Activated naive CD8-positive, alpha-beta T cell treated with anti-CD3 and anti-CD28 coated beads for 36 hours (primary cell): ENCODE results near the gene SPATA16. TPM values are rescaled to one million over a fixed set of nuclear protein-coding genes. Genes with fewer than 3 reads are reported as not detected.
"Not testable (repeated sequence)": the region's sequence is repeated elsewhere in the genome, so short reads cannot be mapped to it uniquely, and the experiment has no call there.

Source experiments
- DNase-seq: peaks from one replicate; pipeline ENCODE4 v3.0.0; 2021
- H3K27ac Mint-ChIP-seq: one replicate; pipeline ENCODE4 v1.8.0; 2022; ENCODE audit warnings: mild to moderate bottlenecking, moderate library complexity, mixed read lengths
- H3K27me3 Mint-ChIP-seq: one replicate; pipeline ENCODE4 v1.8.0; 2022; ENCODE audit warnings: mild to moderate bottlenecking, mixed read lengths
- H3K36me3 Mint-ChIP-seq: one replicate; pipeline ENCODE4 v1.8.0; 2021; ENCODE audit warnings: mild to moderate bottlenecking, mixed read lengths
- H3K4me1 Mint-ChIP-seq: one replicate; pipeline ENCODE4 v1.8.0; 2021; ENCODE audit warnings: mixed read lengths
- H3K4me3 Mint-ChIP-seq: one replicate; pipeline ENCODE4 v1.8.0; 2022; ENCODE audit warnings: mild to moderate bottlenecking, moderate library complexity, mixed read lengths
- H3K9me3 Mint-ChIP-seq: one replicate; pipeline ENCODE4 v1.8.0; 2022; ENCODE audit warnings: mixed read lengths
- total RNA-seq, 2 experiments: library from RNA; stranded (reverse); gene quantifications; one replicate each; pipeline ENCODE4 v1.2.3, GENCODE V29; 2021

SPATA16 gene
- total RNA-seq = not detected

GRCh38 chr3:173140986-173141385 is at the start of gene SPATA16:
SPATA16 (minus strand) TSS chr3:173141235; CDS start chr3:173117731, 23,504 bp downstream.
- no peak for DNase-seq
- Mint-ChIP-seq H3K4me3 (no peak within 1 kb of the TSS), H3K36me3 (no peaks in the 10 kb centered on the region), H3K4me1 (no peaks in the 10 kb centered on the region), H3K9me3 (no peaks in the 10 kb centered on the region), H3K27me3 (no peaks in the 10 kb centered on the region), H3K27ac (no peak within 1 kb of the TSS)

DNA sequence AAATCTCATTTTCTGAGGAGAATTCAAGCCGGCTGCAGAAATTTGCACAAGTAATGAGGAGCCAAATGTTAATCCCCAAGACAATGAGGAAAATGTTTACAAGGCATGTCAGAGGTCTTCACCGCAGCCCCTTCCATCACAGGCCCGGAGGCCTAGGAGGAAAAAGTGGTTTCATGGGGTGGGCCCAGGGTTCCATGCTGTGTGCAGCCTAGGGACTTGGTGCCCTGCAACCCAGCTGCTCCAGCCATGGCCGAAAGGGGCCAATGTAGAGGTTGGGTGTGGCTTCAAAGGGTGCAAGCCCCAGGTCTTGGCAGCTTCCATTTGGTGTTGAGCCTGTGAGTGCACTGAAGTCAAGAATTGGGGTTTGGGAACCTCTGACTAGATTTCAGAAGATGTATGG is 42.0 kb upstream of the SPATA16 start:
- H3K4me1 Mint-ChIP-seq, H3K4me3 Mint-ChIP-seq, H3K27me3 Mint-ChIP-seq, H3K36me3 Mint-ChIP-seq, DNase-seq, H3K27ac Mint-ChIP-seq: not testable (repeated sequence)
- peaks cover 11% of the 10 kb centered on the region for H3K9me3 Mint-ChIP-seq

DNA sequence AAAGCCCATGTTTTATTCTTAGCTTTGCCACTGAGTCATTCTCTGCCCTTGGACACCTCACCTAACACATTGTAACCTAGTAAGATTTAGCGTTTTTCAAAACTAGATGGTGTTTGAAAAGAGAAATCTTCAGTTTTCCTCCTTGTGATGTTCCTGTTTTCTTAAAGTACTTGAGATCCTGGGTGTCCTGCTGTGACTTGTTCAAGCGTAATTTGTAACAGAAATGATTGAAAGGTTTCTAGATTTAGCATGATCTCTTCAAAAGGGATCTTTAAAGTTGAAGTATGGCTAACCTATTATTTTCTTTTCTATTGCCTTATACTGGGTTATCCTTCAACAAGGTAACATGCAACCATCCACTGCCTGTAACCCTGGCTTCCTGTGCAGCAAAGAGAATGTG is 32.6 kb upstream of the SPATA16 start:
- no peaks in the 10 kb centered on the region for H3K27me3 Mint-ChIP-seq
- no peak for DNase-seq
- H3K36me3 Mint-ChIP-seq = no peaks in the 10 kb centered on the region
- no peaks in the 10 kb centered on the region for H3K9me3 Mint-ChIP-seq
- no peaks in the 10 kb centered on the region for H3K4me1 Mint-ChIP-seq
- no peak overlapping the region for H3K4me3 Mint-ChIP-seq
- no peak overlapping the region for H3K27ac Mint-ChIP-seq

DNA sequence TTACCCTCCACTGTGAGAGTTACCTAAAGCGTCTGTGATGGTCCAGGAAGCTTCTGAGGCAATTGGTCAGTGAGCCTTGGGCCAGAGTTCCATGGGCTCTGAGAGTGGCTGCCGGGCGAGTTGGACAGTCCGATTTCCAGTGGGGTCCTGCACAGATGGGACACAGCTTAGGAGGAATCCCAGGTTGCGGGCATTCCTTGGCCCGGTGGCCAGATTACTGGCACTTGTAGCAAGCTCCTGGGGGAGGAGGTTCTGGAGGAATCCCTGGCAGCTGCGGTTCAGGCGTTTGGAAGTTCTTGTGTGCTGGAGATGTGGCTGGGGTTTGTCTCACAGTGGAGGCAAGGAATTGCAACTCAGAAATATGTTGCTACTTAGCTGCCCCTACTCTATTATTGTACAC is 18.1 kb upstream of the SPATA16 start:
- H3K27ac Mint-ChIP-seq, H3K36me3 Mint-ChIP-seq, H3K9me3 Mint-ChIP-seq, H3K4me1 Mint-ChIP-seq, DNase-seq, H3K4me3 Mint-ChIP-seq, H3K27me3 Mint-ChIP-seq: not testable (repeated sequence)

- H3K27me3 Mint-ChIP-seq, H3K4me3 Mint-ChIP-seq, H3K9me3 Mint-ChIP-seq, H3K36me3 Mint-ChIP-seq, H3K27ac Mint-ChIP-seq, H3K4me1 Mint-ChIP-seq, DNase-seq: not testable (repeated sequence)
These were observed 15.5 kb upstream of the SPATA16 start for GRCh38 chr3:173156533-173156932.

DNA sequence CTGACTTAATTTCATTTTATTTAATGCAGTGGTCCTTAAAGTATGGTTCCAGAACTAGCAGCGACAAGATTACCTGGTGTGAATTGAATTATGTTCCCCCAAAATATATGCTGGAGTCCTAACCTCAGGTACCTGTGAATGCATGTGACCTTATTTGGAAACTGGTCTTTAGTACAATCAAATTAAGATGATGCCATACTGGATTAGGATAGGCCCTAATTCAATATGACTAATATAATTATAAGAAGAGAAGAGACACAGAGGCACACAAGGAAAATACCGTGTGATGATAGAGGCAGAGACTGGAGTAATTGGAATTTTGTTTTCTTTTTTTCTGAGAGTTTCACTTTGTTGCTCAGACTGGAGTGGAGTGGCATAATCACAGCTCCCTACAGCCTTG is 12.6 kb upstream of the SPATA16 start:
- DNase-seq = no peak
- H3K36me3 Mint-ChIP-seq = no peaks in the 10 kb centered on the region
- no peaks in the 10 kb centered on the region for H3K9me3 Mint-ChIP-seq
- no peak overlapping the region for H3K27ac Mint-ChIP-seq
- H3K4me3 Mint-ChIP-seq = no peak overlapping the region
- no peaks in the 10 kb centered on the region for H3K27me3 Mint-ChIP-seq
- H3K4me1 Mint-ChIP-seq = no peaks in the 10 kb centered on the region

DNA sequence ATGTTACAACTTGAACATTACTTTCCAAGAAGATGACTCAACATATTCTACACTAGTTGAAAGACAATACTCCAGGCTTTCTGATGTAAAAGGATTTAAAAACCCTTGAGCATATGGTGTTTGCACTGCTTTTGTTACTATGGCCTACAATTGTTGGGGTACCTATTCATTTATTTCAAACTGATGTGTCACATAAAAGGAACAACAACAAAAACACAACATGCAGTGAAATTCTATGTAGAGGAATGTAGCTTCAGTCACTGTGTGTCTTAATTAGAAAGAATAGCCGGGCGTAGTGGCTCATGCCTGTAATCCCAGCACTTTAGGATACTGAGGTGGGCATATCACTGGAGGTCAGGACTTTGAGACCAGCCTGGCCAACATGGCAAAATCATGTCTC is 1.6 kb downstream of the SPATA16 start:
- no peaks in the 10 kb centered on the region for H3K27me3 Mint-ChIP-seq
- DNase-seq = no peak
- H3K9me3 Mint-ChIP-seq = no peaks in the 10 kb centered on the region
- no peaks in the 10 kb centered on the region for H3K36me3 Mint-ChIP-seq
- no peak overlapping the region for H3K27ac Mint-ChIP-seq
- no peaks in the 10 kb centered on the region for H3K4me1 Mint-ChIP-seq
- H3K4me3 Mint-ChIP-seq = no peak overlapping the region

- H3K27ac Mint-ChIP-seq = no peak overlapping the region
These were observed 3.0 kb downstream of the SPATA16 start for GRCh38 chr3:173138026-173138425.

DNA sequence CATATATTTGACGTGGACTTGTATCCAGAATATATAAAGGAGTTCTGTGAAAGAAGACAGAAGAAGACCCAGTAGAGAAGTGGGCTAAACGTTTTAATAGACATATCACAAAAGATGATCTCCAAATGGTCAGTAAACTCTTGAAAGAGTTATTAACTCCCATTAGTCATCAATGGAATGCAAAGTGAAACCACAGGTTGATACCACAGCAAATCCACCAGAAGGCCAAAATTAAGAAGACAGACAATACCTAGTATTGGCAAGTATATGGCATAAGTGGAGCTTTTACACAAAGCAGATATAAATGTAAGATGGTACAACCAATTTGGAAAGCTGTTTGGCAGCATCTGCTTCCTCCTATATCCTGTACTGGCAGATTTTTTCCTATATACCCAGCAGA is 6.0 kb downstream of the SPATA16 start:
- DNase-seq = no peak
- Mint-ChIP-seq H3K4me1 (no peaks in the 10 kb centered on the region), H3K9me3 (no peaks in the 10 kb centered on the region), H3K4me3 (no peak overlapping the region), H3K27me3 (no peaks in the 10 kb centered on the region), H3K36me3 (no peaks in the 10 kb centered on the region), H3K27ac (no peak overlapping the region)

More at GRCh38 chr3:173138026-173138425, 3.0 kb downstream of the SPATA16 start:
- Mint-ChIP-seq H3K4me3 (no peak overlapping the region), H3K36me3 (no peaks in the 10 kb centered on the region), H3K9me3 (no peaks in the 10 kb centered on the region), H3K4me1 (no peaks in the 10 kb centered on the region), H3K27me3 (no peaks in the 10 kb centered on the region)
- no peak for DNase-seq

- Mint-ChIP-seq H3K27ac (no peak overlapping the region), H3K9me3 (no peaks in the 10 kb centered on the region), H3K27me3 (no peaks in the 10 kb centered on the region), H3K4me1 (no peaks in the 10 kb centered on the region), H3K4me3 (no peak overlapping the region), H3K36me3 (no peaks in the 10 kb centered on the region)
- DNase-seq = no peak
These were observed 12.4 kb downstream of the SPATA16 start for GRCh38 chr3:173128633-173129032.

DNA sequence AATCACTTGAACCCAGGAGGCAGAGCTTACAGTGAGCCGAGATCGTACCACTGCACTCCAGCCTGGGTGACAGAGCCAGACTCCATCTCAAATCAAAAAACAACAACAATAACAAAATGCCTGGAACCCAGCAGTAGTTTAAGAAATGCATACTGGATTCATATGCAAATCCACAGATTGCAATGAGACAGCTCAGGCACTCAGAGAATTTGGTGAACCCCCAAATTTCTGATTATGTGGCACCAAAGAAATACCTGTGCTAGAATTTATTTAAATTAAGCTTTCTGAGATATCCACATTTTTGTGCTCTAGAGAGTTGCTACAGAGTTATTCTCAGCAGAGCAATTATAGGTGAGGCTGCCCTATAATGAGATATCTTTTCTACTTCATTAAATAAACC is 29.7 kb downstream of the SPATA16 start:
- no peak overlapping the region for H3K4me3 Mint-ChIP-seq
- H3K4me1 Mint-ChIP-seq = no peaks in the 10 kb centered on the region
- no peak for DNase-seq
- H3K27ac Mint-ChIP-seq = no peak overlapping the region
- no peaks in the 10 kb centered on the region for H3K9me3 Mint-ChIP-seq
- no peaks in the 10 kb centered on the region for H3K27me3 Mint-ChIP-seq
- no peaks in the 10 kb centered on the region for H3K36me3 Mint-ChIP-seq

DNA sequence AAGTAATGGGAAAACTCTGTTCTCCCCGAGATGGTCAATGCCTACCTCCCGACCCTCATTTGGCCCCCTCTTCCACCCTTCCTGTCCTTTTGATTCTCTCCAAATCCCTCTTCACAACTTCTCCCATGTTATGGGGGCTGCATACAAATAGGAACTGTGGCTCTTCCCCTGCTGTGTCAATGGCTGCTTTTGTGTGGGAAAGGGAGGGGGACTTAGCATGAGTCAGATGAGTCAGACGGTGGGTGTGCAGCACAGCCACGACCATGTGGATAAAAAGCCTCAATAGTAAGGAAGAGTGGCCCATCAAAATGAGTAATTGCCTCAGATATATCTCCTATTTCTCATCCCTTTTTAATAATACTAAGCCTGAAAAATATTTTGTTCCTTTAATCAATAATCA is 31.9 kb downstream of the SPATA16 start:
- peaks cover under 1% of the 10 kb centered on the region for H3K9me3 Mint-ChIP-seq
- no peaks in the 10 kb centered on the region for H3K4me1 Mint-ChIP-seq
- no peaks in the 10 kb centered on the region for H3K27me3 Mint-ChIP-seq
- DNase-seq = no peak
- no peak overlapping the region for H3K27ac Mint-ChIP-seq
- no peak overlapping the region for H3K4me3 Mint-ChIP-seq
- H3K36me3 Mint-ChIP-seq = no peaks in the 10 kb centered on the region

DNA sequence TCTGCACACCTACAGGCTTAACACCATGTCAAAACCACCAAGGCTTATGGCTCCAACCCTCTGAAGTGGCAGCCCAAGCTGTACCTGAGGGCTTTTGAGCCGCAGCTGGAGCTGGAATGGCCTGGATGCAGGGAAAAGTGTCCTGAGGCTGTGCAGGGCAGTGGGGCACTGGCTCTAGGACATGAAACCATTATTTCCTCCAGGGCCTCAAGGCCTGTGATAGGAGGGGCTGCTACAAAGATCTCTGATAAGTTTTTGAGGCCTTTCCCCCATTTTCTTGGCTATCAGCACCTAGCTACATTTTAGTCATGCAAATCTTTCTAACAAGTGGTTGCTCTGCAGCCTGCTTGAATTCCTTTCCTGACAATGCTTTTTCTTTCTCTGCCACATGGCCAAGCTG is 37.6 kb downstream of the SPATA16 start:
- H3K36me3 Mint-ChIP-seq = no peaks in the 10 kb centered on the region
- no peak overlapping the region for H3K4me3 Mint-ChIP-seq
- no peaks in the 10 kb centered on the region for H3K27me3 Mint-ChIP-seq
- H3K9me3 Mint-ChIP-seq = peaks cover 1% of the 10 kb centered on the region
- H3K4me1 Mint-ChIP-seq = no peaks in the 10 kb centered on the region
- no peak for DNase-seq
- no peak overlapping the region for H3K27ac Mint-ChIP-seq

DNA sequence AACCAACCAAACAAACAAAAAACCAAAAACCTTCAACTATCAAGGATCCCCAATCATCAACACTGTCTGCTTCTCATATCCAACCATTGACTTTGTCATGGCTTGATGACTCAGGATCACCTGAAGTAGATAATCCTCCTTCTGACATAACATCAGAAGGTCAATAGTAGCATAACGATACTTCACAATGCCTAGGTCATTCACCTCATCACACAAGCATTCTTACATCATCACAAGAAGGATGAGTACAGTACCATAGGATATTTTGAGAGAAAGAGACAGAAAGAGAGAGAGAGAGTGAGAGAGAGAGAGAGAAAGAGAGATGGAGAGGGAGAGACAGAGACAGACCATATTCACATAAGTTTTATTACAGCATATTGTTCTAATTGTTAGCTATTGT is 42.1 kb downstream of the SPATA16 start:
- no peak overlapping the region for H3K27ac Mint-ChIP-seq
- peaks cover 1% of the 10 kb centered on the region for H3K9me3 Mint-ChIP-seq
- no peaks in the 10 kb centered on the region for H3K27me3 Mint-ChIP-seq
- H3K4me1 Mint-ChIP-seq = no peaks in the 10 kb centered on the region
- no peak overlapping the region for H3K4me3 Mint-ChIP-seq
- H3K36me3 Mint-ChIP-seq = no peaks in the 10 kb centered on the region
- no peak for DNase-seq

- Mint-ChIP-seq H3K27me3 (no peaks in the 10 kb centered on the region), H3K4me3 (no peak overlapping the region), H3K36me3 (no peaks in the 10 kb centered on the region), H3K27ac (no peak overlapping the region), H3K4me1 (no peaks in the 10 kb centered on the region), H3K9me3 (peaks cover 3% of the 10 kb centered on the region)
- DNase-seq = no peak
These were observed 43.8 kb downstream of the SPATA16 start for GRCh38 chr3:173096994-173097785.

DNA sequence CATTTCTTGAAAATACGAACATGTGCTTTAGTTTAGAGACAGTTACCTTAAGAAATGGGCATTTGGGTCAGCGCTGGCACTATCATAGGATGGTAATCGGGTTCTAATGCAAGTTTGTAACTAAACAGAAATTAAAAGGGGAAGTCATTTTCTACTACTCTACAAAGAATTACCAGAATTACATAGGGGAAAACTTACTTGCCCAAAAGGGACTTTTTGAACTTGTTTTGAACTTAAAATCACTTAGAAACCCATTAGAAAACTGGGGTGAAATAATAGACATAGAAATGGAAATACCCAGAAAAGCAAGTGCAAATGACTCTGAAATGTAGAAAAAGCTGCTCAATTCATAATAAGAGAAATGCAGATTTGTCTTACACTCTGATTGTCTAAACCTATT is 44.9 kb downstream of the SPATA16 start:
- no peaks in the 10 kb centered on the region for H3K27me3 Mint-ChIP-seq
- peaks cover 3% of the 10 kb centered on the region for H3K9me3 Mint-ChIP-seq
- H3K27ac Mint-ChIP-seq = no peak overlapping the region
- H3K36me3 Mint-ChIP-seq = no peaks in the 10 kb centered on the region
- H3K4me1 Mint-ChIP-seq = no peaks in the 10 kb centered on the region
- no peak for DNase-seq
- no peak overlapping the region for H3K4me3 Mint-ChIP-seq
